Measurements from ENCODE around the gene DNAAF5.

The DNAAF5 gene

DNA sequence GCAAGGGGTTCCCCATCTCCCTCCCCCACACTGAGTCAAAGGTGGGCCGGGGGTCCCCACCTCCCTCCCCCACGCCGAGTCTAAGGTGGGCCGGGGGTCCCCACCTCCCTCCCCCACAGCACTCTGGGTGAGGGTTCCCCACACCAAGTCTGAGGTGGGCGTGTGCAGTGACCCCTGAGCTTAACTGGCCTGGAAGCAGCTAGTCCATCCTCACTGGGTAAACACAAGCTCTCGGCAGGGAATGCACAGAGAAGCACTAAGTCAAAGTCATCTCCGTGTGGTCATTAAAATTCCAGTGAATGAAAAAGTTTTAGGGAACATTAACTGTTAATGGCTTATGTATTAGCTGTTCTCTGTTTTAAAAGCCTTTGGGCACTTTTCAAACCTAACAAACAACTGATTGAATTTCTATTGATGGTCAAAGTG lies 44.3 kb downstream of the DNAAF5 start:
- DNase-seq = no peak

DNA sequence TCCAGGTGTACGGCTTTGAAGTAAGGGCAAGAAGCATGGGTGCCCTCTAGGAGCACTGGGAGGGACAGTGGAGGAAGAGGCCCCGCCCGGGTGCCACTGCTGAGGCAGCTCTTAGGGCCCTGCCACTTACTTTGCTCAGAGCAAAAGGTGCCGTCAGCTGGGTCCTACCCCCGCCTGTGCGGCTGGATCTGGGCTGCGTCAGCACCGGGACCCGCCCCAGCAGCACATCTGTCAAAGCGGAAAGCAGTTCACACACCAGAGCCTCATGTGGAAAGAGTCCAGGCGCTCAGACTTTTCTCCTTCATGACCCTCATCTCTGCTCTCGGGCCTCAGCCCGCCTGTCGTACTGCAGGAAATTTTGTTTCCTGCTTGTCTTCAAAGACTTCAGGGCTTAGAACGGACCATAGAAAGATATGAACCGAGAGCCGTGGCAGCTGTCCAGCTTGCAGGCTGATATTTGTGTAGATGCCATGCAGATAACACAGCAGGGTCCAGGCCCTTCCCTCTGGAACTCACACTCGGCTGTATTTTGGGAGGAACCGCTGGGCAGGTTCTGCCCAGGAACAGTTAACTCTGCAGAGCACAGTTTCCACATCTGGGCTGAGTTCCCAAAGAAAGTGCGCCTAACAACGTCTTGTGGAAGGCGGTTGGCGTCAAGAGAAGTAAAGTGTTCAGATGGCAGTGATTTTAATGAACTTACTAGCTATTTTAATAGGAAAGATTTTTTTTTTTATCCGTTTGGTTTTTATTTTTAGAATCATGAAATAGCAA lies 44.9 kb downstream of the DNAAF5 start:
- no peak for DNase-seq

DNA sequence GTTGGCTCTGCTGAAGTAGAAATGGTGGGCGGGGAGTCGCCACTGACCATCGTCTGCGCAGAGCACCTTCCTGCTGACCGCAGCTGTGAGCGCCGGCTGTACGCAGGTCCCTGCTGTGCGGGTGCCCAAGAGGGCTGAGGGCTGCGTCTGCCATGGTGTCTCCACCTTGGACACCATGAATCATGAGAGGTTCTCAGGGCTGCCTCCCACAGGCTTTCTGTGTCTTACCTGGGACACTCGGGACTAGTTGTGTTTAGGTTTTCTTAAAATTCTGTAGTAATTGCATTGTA lies 45.5 kb downstream of the DNAAF5 start:
- no peak for DNase-seq

DNA sequence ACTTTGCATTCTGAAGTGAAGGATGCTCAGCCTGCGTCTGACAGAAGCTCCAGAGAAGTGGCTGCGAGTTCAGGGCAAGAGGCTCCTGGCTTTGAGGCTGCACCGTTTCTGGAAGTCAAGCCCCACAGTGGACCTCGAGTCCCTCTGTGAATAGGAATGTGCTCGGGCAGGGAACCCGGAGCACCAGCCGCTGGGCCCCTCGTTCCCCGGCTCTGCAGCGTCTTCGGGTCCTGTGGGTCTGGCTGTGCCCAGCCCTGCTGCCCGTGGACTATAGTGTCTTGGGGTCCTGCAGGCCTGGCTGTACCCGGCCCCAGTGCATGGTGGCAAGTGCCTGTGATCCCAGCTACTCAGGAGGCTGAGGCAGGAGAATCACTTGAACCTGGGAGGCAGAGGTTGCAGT lies 45.9 kb downstream of the DNAAF5 start:
- DNase-seq = no peak

DNA sequence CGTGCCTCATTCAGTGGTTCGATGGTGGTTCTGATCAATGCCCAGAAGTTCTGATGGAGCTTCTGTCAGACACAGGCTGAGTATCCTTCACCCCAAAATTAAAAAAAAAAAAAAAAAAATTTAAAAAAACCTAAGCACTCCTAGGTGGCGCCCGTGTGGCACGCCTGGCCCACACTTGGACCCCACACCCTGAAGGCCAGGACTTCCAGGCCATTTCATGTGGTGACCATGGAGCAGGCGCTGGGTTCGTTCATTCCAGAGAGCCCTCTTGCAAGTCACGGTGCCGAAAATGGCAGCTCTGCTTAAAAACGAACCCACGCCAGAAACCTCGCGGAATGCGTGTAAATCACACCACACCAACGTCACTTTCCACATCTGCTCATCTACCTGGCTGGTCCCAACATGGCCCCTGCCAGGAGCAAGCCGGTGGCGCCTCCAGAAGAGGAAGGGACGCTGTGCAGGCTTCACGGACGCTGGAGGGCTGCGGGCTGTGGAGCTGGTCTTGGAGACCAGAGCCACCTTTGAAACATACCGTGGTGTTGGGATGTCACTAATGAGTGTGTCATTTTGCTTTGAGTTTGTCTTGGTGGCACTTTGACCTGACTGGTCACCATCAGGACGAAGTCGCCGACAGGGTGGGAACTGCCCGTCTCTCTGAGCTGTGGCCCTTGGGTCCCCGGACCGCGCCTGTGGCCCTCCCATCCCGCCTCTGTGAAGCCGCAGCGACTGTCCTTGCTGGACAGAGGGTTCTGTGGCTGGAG lies 46.5 kb downstream of the DNAAF5 start:
- DNase-seq = no peak

DNA sequence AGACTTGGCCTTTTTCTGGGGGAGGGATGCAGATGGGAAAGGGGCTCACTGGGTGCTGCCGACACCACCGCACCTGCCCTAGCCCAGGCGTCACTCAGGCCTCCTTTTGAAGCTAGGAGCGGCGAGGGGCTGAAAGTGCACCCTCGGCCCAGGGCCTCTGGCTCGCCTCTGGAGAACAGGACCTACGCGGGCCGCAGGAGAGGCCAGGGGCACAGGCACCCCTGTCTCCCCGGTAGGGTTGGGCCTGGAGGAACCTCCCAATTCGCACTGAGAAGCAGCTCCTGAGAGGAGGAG lies 47.1 kb downstream of the DNAAF5 start:
- no peak for DNase-seq

DNA sequence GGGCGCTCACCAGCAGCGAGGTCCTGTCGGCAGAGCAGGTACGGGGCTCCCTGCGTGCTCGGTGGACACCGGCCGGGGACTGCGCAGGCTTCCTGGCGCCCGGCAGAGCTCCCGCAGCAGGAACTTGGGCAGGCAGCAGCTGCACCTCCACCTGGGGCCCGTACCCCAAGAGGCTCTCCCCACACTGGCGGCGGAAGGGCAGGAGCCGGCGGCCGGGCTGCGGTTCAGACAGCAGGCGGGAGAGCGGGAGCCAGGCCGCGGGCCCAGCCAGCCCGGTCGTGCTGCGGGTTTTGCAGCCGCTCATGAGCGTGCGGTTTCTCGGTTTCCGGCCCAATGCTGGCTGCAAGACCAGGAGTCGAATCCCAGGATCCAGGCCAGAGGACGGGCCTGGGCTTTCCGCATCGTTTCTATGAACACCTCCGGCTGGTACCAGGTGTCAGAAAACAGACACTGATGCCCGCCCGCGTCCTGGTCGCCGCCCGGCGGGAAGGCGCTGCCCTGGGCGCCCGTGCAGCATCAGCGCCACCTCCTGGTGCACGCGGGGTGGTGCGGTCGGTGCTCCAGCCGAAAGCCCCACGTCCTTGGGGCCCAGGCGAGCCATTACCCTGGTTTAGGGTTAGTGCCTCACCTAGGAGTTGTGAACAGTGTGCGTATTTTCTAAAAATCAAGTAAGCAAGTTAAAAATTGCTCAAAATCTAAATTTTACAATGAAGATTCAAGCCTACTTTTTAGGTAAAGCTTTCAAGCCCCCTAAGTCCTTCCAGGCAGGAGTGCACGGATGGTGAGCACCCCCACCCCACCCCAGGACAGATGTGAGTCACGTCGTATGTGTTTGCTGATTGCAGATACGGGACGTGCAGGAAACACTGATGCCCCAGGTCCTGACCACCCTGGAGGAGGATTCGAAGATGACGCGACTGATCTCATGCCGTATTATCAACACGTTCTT lies 47.9 kb downstream of the DNAAF5 start:
- DNase-seq = peak; percentile 57

DNA sequence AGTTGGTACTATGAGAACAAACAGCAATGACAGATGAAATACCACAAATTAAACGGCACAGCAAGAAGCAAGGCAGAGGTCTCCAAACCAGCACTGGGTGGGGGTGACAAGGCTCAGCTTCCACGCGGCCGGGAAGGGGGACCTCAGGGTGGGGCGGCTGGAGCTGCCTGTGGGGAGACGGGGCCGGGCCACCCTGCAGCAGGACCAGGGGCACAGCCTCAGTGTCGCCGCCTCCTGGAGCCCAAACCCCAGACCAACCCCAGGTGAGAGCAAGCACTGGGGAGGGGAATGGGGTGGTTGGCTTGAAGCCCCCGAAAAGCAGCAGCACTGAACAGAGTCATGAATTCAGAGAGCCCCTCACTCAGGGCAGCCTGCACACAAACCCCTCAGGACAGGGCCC lies 49.9 kb downstream of the DNAAF5 start:
- DNase-seq = no peak

DNA sequence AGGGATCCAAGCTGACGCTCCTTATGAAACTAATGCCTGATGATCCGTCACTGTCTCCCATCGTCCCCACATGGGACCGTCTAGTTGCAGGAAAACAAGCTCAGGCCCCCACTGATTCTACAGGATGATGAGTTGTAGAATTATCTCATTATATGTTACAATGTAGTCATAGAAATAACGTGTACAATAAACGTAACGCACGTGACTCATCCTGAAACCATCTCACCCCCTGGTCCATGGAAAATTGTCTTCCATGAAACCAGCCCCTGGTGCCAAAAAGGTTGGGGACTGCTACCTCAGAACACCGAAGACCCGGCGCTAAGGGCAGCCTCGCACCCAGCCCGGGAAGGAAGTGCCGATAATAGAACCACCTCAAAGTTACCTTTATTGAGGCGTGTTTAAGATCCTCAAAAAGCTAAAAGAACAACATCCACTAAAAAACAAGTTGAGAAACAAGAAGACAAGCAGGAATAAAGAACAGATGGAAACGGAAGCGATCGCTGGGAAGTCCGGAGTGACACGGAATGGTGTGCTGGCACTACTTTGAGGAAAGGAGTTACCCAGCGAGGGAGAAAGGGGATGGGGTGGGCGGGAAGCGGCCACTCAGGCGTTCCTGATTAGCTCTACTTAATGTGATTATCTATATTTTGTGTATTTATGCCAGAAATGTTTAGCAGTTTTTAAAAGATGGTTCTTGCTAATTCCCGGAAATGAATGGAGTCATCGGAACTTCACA lies 50.7 kb downstream of the DNAAF5 start:
- DNase-seq = no peak

DNA sequence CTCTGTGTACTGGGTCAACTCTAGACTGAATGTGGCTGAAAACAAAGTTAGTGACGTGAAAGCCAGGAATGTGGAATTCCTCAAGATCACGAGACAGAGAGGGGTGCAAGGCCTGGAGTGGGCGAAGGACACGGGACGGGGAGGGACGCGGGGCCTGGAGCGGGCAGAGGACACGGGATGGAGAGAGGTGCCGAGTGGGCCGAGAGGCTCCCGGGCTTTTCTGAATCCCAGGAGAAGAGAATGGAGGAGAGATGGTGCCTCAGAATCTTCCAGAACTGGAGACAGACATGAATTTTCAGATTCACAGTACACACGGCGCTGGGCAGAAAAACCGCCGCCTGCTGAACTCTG lies 51.2 kb downstream of the DNAAF5 start:
- no peak for DNase-seq

DNA sequence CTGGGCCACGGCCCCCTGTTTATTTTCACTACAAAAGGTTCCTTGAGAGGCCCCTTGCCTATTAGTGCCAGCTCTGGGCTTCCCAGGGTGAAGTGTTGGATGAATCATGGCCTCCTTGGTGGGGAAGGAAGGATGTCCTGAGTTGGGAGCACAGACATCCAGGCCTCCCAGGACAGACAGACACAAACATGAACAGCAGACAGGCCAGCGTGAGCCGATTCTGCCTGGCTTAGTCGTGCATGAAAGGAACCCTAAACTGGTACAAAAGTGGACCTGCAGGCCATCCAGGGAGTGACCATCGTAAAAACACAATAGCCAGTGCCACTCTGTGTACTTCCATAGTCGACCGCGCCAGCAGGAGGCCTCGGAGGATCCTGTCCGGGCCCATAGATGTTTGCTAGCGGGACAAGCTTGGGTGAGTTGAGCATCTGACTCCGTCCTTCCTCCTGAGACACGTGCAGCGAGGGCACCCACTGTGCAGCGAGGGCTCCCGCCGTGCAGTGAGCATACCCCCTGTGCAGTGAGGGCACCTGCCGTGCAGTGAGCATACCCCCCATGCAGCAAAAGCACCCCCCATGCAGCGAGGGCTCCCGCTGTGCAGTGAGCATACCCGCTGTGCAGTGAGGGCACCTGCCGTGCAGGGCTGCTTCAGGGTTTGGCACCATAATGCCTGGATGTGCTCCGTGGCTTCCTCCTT lies 51.9 kb downstream of the DNAAF5 start:
- no peak for DNase-seq

DNA sequence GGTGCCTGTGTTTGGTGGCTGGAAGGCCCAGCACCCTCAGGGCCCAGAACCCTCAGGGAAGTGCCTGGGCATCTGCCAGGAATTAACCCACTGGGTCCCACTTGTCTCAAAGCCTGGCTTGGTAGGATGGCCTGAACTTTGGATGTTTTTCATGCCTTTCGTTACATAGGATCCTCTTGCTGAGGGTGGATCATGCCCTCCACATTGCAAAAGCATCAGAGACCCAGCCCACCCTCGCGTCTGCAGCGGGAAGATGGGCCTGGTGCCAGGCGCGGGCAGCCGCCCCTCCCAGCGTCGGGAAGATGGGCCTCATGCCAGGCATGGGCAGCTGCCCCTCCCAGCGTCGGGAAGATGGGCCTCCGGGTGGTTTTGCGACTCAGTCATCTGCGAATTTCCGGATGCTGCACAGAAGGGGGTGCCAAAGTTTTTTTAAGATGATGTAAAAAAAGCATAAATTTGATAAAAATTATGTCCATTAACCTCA lies 52.5 kb downstream of the DNAAF5 start:
- DNase-seq = no peak

DNA sequence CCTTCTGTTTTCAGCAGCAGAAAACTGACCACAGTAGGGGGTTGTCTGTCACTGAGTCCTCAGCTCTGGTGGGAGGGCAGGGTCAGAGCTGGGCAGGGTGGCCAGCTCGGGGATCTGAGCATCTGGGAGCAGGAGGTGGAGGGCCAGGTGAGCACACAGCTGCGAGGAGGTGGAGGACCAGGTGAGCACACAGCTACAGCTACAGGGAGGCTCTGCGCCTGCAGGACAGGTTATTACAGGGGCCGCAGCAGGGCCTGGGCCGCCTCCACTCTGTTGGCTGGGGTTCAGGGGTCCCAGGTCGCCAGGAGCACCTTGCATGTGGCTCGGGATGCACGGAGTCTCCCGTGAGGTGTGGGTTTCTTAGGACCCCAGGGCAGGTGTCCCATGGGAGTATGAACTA lies 53.0 kb downstream of the DNAAF5 start:
- no peak for DNase-seq

DNA sequence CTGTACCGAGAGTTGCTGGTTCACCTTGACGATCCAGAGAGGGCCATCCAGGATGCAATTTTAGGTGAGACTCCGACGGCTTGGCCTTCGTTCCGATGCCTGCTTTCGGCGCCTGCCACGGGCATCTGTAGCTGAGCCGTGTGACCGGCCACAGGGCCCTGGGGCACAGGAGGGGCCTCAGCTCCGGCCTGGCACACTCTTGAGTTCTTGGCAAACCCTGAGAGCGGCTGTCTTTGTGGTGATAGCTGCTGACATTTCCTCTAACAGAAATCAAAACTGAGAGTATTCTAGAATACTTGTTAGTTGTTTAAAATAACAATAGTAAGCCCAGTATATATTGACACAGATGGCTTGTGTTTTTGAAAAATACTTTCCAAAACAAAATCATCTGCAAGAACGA lies 53.6 kb downstream of the DNAAF5 start:
- DNase-seq = no peak

DNA sequence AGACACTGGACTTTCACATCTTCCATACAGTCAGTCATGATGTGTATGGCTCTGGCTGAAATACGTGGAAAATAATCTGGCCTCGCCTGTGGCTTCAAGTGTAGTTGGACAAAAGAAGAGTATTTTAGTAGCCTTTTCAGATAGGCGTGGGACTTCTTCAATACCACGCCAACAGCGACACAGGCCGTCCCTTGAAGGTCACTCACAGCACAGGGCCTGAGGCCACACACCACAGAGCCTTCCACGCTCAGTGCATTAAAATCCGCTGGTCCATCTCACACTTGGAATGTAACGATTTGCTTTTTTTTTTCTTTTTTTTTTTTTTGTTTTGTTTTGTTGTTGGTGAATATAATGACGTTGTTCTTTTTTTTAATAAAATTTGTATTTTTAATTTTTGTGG lies 54.0 kb downstream of the DNAAF5 start:
- no peak for DNase-seq

DNA sequence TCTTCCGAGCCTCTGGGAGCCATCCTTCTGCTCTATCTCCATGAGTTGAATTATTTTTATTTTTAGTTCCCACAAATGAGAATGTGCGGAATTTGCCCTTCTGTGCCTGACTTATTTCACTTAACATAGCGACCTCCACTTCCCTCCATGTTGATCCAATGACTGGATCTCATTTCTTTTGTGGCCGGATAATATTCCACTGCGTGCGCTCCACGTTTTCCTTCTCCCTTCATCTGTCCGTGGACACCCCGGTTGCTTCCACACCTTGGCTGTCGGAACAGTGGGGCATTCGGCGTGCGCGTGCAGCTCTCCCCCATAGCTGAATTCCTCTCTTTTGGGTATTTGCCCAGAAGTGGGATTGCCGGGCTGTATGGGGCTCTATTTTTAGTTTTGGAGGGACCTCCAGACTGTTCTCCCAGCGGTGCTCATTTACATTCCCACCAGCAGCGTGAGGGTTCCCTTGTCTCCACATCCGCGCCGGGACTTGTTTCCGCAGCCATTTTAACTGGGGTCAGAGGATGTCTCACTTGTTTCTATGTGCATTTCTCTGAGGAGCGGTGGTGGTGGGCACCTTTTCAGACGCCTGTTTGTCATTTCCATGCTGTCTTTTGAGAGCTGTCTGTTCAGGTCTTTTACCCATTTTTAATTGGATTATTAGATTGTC lies 54.8 kb downstream of the DNAAF5 start:
- no peak for DNase-seq

DNA sequence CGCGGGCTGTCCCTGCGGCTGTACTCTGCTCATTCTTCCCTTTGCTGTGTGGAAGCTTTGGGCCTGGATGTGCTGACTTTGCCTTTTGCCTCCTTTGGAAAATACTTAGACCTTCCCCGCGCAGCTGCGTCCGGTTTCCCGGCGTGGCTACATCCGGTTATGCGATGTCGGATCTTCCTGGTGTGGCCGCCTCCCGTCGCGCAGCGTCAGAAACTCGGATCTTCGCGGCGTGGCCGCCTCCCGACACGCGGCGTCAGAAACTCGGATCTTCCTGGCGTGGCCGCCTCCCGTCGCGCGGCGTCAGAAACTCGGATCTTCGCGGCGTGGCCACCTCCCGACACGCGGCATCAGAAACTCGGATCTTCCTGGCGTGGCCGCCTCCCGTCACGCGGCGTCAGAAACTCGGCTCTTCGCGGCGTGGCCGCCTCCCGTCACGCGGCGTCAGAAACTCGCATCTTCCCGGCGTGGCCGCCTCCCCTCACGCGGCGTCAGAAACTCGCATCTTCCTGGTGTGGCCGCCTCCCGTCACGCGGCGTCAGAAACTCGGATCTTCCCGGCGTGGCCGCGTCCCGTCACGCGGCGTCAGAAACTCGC lies 55.5 kb downstream of the DNAAF5 start:
- DNase-seq = no peak

DNA sequence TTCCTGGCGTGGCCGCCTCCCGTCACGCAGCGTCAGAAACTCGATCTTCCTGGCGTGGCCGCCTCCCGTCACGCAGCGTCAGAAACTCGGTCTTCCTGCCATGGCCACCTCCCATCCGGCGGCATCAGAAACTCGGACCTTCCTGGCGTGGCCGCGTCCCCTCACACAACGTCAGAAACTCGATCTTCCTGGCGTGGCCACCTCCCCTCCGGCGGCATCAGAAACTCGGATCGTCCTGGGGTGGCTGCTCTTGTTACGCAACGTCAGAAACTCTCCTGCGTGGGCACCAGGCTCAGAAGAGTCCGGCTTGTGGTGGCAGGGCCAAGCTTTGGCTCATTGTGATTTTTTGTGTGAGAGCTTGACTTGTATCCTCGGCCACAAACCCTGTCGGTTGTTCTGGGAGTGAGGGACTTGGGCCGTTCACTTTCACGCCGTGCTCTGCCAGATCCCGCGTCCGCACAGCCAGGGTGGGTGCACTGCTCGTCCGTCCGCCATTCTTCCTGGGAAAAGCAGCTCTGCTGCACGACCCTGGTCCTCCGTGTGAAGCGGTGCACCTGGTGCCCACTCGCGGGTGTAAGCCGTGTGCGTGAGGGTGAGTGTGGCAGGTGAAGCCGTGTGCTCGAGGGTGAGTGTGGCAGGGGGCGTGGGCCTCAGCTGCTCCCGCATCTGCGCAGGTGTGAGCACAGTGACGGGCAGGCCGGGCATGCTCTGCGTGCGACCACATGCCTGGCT lies 56.4 kb downstream of the DNAAF5 start:
- DNase-seq = no peak

DNA sequence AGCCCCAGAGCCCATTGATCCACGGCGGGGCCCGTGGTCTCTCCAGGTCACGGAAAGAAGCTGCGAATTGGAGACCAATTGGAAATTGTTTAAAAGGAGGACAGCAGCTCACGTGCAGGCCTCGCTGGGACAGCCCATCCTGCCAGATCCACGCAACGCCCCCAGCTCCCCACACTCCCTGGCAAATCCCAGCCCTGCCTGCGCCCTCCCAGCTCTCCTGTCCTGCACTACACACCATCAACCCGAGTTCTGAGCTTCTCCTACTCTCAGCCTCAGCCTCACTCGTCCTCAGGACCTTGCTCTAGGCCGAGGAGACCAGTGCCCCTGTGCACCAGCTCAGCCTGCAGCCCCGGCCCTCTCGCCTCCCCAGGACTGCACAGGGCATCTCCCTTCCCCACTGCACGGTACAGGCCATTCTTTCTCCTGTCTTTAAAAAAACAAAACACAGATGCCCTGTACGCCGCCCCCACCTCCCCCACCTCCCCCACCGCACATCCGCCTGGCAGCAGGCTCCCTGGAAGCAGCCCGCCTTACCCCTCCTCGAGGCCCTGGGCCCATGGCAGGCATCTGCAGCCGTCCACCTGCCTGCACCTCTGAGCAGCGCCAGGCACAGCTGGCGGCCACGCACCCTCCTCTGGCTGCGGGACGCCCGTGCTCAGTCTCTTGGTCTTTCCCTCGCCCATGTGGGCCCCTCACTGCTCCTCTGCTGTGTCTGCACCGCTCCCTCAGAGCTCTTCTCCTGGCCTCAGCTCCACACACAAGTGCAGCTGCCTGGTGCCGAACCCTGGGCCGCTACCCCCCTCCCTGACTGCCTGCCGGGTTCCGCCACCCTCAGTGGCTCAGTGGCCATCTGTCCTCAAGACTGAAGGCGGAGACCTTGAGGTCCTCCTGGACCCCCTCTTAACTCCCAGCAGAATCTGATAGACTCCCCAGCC lies 57.3 kb downstream of the DNAAF5 start:
- DNase-seq = no peak

DNA sequence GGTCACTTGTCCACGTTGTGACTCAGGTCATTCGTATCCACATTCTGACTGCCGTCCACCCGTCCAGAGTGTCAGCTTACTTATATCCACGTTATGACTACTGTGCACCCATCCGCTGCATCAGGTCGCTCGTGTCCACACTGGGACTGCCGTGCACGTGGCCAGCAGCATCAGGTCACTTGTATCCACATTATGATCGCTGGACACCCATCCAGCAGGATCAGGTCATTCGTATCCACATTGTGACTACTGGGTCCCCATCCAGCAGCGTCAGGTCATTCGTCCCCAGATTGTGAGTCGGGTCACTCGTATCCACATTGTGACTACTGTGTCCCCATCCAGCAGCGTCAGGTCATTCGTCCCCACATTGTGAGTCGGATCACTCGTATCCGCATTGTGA lies 58.5 kb downstream of the DNAAF5 start:
- no peak for DNase-seq

Data from activated gamma-delta T cell treated with Interleukin-2 at 50 U/mL for 16 hours (primary cell).